ENCODE measurements around the gene IRS2.

The IRS2 gene

GRCh38 chr13:109789262-109789661 lies 2.9 kb upstream of the IRS2 start:
- no peak for TF ChIP-seq CTCF (IDR thresholded peaks at IDR 0.05)
- intact Hi-C loops (cut with DNase I; ENCODE audit: low total_unique reads), result loop anchor here (10.0 kb wide), 2 partner anchors 236 to 334 kb away; no protein-coding TSS in a partner anchor
- no peaks in the 10 kb centered on the region for H3K9me3 ChIP-seq
- H3K36me3 ChIP-seq, result peaks cover under 1 to 3% (median 2%) of the 10 kb centered on the region in 3 donors
- H3K4me1 ChIP-seq, result peaks cover 0 to 41% (median 18%) of the 10 kb centered on the region in 4 donors
- H3K27ac ChIP-seq, result peak overlapping the region; percentile 94 to 98
- DNase-seq, result no peak
- no peak overlapping the region for H3K4me3 ChIP-seq
- H3K27me3 ChIP-seq, result no peaks in the 10 kb centered on the region

DNA sequence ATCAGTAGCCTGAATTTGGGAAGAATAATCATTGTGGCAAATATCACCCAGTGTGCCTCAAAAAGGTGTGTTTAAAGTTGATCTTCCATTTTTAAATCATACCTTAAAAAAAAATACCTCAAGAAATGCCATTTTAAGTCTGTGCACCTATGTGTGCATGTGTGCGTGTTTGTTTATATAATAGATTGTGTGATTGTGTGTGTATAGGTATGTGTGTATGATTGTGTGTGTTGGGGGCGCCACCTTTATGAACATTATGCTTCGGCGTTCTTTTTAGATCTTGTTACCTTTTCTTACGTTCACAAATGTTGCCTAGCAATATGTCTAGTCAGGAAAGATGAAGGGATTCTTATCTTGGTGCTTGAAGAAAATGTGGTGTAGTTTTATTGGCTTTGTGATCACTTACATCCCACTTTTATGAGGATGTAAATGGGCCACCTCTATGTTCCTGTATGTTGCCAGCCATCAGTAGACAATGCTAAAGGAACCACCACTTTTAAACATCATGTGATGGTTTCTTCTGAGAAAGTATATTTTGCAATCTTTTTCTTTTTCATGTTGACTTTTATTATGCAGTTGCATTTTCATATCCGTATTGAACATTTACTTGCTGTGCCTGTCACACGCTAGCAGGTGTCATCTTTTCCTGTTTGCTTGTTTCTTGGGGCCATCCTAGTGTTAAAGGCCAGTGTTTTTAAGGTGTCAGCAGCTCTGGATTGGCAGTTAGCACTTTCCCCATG lies 2.2 kb upstream of the IRS2 start:
- intact Hi-C loops (cut with DNase I; ENCODE audit: low total_unique reads), result loop anchor here (10.0 kb wide), 2 partner anchors 236 to 334 kb away; no protein-coding TSS in a partner anchor
- Histone ChIP-seq H3K27me3 (no peaks in the 10 kb centered on the region), H3K27ac (peak overlapping the region; percentile 94 to 98), H3K4me3 (no peak overlapping the region), H3K4me1 (peaks cover 0 to 48% (median 25%) of the 10 kb centered on the region in 4 donors), H3K36me3 (peaks cover 8 to 10% (median 10%) of the 10 kb centered on the region in 3 donors), H3K9me3 (no peaks in the 10 kb centered on the region)
- no peak for DNase-seq
- TF ChIP-seq CTCF (IDR thresholded peaks at IDR 0.05), result no peak

GRCh38 chr13:109787135-109787954 lies 962 bp upstream of the IRS2 start:
- no peak for TF ChIP-seq CTCF (IDR thresholded peaks at IDR 0.05)
- peak overlapping the region; percentile 94 to 98 for H3K27ac ChIP-seq
- H3K4me3 ChIP-seq, result peak overlapping the region; percentile 73 to 88
- H3K27me3 ChIP-seq, result no peaks in the 10 kb centered on the region
- peaks cover 20 to 22% (median 22%) of the 10 kb centered on the region in 3 donors for H3K36me3 ChIP-seq
- DNase-seq, result no peak
- peaks cover 0 to 60% (median 36%) of the 10 kb centered on the region in 4 donors for H3K4me1 ChIP-seq
- no peaks in the 10 kb centered on the region for H3K9me3 ChIP-seq
- intact Hi-C loops (cut with DNase I; ENCODE audit: low total_unique reads), result loop anchor here (10.0 kb wide), 2 partner anchors 237 to 333 kb away; no protein-coding TSS in a partner anchor

DNA sequence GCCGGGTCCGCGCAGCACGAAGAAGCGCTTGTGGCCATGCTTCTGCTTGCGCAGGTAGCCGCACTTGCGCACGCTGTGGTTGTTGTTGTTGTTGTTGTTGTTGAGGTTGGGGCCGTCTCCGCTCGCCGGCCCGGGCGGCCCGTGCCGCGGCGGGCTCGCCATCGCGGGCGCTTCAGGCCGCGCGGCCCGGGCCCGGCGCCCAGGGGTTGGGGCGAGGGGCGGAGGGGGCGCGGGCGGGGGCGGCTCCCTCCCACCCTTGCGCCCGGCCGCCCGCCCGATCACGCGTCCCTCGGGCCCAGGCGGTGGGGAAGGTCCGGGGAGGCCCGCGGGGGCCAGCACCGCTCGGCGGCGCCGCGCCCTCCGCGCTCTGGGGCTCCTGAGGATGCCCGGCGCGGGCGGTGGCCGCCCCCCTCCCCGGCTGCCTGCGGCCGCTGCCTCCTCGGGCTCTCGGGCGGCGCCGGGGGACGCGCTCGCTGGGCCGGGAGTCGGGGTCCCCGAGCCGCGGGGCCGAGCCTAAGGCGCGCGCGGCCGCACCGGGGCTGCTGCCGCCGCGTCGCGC lies 412 bp downstream of the IRS2 start:
- peak overlapping the region; percentile 73 to 88 for H3K4me3 ChIP-seq
- DNase-seq, result no peak
- peaks cover 0 to 65% (median 41%) of the 10 kb centered on the region in 4 donors for H3K4me1 ChIP-seq
- no peak for TF ChIP-seq CTCF (IDR thresholded peaks at IDR 0.05)
- no peaks in the 10 kb centered on the region for H3K27me3 ChIP-seq
- intact Hi-C loops (cut with DNase I; ENCODE audit: low total_unique reads), result loop anchor here (2.0 to 10.0 kb wide), 3 partner anchors 239 to 641 kb away; no protein-coding TSS in a partner anchor
- H3K27ac ChIP-seq, result peak overlapping the region; percentile 74 to 93
- no peaks in the 10 kb centered on the region for H3K9me3 ChIP-seq
- peaks cover 34 to 35% (median 35%) of the 10 kb centered on the region in 3 donors for H3K36me3 ChIP-seq

DNA sequence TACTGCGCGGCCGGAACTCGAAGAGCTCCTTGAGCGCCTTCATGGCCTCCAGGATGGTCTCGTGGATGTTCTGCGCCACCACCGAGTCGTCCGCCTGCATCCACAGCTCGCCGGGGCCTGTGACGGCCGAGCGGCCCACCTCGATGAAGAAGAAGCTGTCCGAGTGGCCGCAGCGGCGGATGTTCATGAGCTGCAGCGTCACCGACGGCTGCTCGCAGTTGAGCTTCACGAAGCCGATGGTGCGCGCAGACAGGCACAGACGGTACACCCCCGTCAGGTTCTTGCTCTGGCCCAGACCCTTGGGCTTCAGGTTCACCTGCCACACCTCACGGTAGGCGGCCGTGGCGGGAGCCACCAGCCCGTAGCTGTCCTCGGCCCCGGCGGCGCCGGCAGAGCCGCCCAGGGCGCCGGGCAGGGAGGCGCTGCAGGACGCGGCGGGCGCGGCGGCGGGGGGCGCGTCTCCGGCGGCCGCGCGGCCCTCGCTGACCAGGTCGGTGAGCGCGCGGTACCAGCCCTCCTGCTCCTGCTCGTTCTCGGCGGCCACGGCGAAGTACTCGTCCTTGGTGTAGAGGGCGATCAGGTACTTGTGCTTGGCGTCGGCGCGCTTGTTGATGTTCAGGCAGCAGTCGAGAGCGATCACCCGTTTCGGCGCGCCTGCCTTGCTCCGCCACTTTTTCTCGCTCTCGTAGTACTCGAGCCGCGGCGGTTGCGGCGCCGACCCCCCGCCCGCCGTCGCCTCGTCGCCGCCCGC lies 1.1 kb downstream of the IRS2 start:
- TF ChIP-seq CTCF (IDR thresholded peaks at IDR 0.05), result no peak
- Histone ChIP-seq H3K27me3 (no peaks in the 10 kb centered on the region), H3K36me3 (peaks cover 36 to 42% (median 41%) of the 10 kb centered on the region in 3 donors), H3K4me3 (peak overlapping the region; percentile 73 to 88), H3K4me1 (peaks cover 0 to 63% (median 43%) of the 10 kb centered on the region in 4 donors), H3K9me3 (no peaks in the 10 kb centered on the region), H3K27ac (peak overlapping the region; percentile 74 to 93)
- intact Hi-C loops (cut with DNase I; ENCODE audit: low total_unique reads), result loop anchor here (2.0 to 10.0 kb wide), 3 partner anchors 239 to 641 kb away; no protein-coding TSS in a partner anchor
- peak; percentile 50 to 77 for DNase-seq

All from tibial artery (tissue), 4 donors.